Rectal smooth muscle tissue (tissue), 1 donor: Measurements from ENCODE around the gene EFHD2.
"Not testable (repeated sequence)": the region's sequence is repeated elsewhere in the genome, so short reads cannot be mapped to it uniquely, and the experiment has no call there.

Source experiments
- H3K27ac ChIP-seq: one replicate; pipeline ENCODE4 v1.7.0; 2013; ENCODE audit warnings: low read depth, low read length, inconsistent platforms
- H3K27me3 ChIP-seq: one replicate; pipeline ENCODE4 v1.7.0; 2013; ENCODE audit warnings: low read length; ENCODE audit not compliant: control insufficient read depth, insufficient read depth
- H3K36me3 ChIP-seq: one replicate; pipeline ENCODE4 v1.7.0; 2013; ENCODE audit warnings: low read length; ENCODE audit not compliant: control insufficient read depth, insufficient read depth
- H3K4me1 ChIP-seq: one replicate; pipeline ENCODE4 v1.7.0; 2013; ENCODE audit warnings: low read length; ENCODE audit not compliant: control insufficient read depth, insufficient read depth
- H3K4me3 ChIP-seq: one replicate; pipeline ENCODE4 v1.7.0; 2013; ENCODE audit warnings: low read length
- H3K9ac ChIP-seq: one replicate; pipeline ENCODE4 v1.7.0; 2013; ENCODE audit warnings: low read length

Gene EFHD2

DNA sequence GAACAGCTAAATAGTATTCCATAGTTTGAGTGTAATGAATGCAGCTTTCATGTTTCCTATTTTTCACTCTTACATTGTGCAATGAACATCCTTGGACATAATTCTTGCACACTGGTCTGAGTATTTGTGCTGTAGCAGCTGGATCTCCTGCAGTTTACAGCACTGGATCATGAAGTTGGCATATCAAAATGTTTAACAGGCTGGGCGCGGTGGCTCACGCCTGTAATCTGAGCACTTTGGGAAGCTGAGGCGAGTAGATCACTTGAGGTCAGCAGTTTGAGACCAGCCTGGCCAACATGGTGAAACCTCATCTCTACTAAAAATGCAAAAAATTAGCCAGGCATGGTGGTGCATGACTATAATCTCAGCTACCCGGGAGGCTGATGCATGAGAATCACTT, 61.4 kb downstream of the EFHD2 start:
- not testable (repeated sequence) for H3K27ac ChIP-seq, H3K36me3 ChIP-seq, H3K9ac ChIP-seq, H3K27me3 ChIP-seq, H3K4me1 ChIP-seq, H3K4me3 ChIP-seq

GRCh38 chr1:15471723-15472122, 62.0 kb downstream of the EFHD2 start:
- not testable (repeated sequence) for H3K36me3 ChIP-seq, H3K4me1 ChIP-seq, H3K27ac ChIP-seq, H3K27me3 ChIP-seq, H3K4me3 ChIP-seq, H3K9ac ChIP-seq

- no peaks in the 10 kb centered on the region for H3K27me3 ChIP-seq
- H3K4me1 ChIP-seq: no peaks in the 10 kb centered on the region
- H3K27ac ChIP-seq: no peak overlapping the region
- no peak overlapping the region for H3K4me3 ChIP-seq
- no peak overlapping the region for H3K9ac ChIP-seq
- no peaks in the 10 kb centered on the region for H3K36me3 ChIP-seq
These were observed 62.9 kb downstream of the EFHD2 start for GRCh38 chr1:15472587-15472986.

DNA sequence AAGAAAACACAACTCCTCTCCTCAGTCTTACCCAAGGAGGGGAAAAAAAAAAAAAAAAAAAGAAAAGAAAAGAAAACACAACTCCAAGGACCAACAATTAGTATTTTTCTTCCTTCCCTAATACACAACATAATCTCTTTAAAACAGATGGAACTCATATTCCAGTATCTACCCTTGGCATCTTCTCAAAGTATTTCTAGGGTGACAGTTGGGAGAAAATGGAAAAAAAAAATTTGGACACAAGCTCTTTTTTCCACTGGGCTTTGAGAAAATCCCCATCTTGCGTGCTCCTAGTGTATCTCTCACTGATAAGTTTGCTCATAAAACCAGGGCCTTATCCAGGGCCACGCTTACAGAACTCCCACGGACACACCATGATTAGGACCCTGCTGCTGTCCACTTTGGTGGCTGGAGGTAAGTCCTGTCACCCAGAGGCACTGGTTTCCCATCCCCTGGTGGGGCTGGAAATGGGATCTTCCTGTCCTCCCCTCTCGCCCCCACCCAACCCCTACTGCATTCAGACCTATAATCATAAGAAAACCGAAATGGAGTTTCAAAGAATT, 66.1 kb downstream of the EFHD2 start, which contains the start of gene CELA2B:
Gene CELA2B, plus strand, starts transcription at position 353 of the 563 bp plus-strand sequence. Its CDS starts 22 bp downstream, at position 375.
- Histone ChIP-seq H3K4me1 (no peaks in the 10 kb centered on the region), H3K27me3 (no peaks in the 10 kb centered on the region), H3K27ac (no peak within 1 kb of the TSS), H3K36me3 (no peaks in the 10 kb centered on the region), H3K9ac (no peak within 1 kb of the TSS), H3K4me3 (no peak within 1 kb of the TSS)

DNA sequence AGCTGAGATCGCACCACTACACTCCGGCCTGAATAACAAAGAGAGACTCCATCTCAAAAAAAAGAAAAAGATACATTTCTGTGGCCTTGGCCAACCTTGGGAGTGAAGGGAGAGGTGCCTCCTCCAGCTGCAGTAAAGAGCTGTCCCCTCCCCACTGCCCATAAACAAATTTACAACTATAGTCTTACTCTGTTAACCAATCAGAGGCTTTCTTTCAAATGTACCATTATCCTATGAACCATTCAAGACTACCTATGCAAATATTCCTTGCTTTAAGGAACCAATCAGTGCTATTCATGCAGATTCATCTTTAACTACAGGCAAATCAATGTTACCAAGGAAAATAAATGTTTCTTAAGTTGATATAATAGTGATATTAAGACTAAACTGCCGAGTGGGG, 67.2 kb downstream of the EFHD2 start:
- H3K27ac ChIP-seq: no peak overlapping the region
- no peaks in the 10 kb centered on the region for H3K36me3 ChIP-seq
- no peaks in the 10 kb centered on the region for H3K4me1 ChIP-seq

GRCh38 chr1:15477646-15478212, 68.0 kb downstream of the EFHD2 start:
- Histone ChIP-seq H3K4me1 (no peaks in the 10 kb centered on the region), H3K27ac (no peak overlapping the region), H3K27me3 (no peaks in the 10 kb centered on the region), H3K9ac (no peak overlapping the region), H3K4me3 (no peak overlapping the region), H3K36me3 (no peaks in the 10 kb centered on the region)

More for the DNA sequence above, 67.2 kb downstream of the EFHD2 start:
- Histone ChIP-seq H3K27me3 (no peaks in the 10 kb centered on the region), H3K9ac (no peak overlapping the region), H3K4me3 (no peak overlapping the region)
